Measurements from ENCODE around the gene MUC21.

Gene MUC21

GRCh38 chr6:30983439-30983838, at the start of gene MUC21:
Gene MUC21 (plus strand): TSS chr6:30983718. CDS start chr6:30983959, 241 bp downstream.
- in situ Hi-C loops (cut with MboI; ENCODE audit: low pct_unique_long_range_greater_than_20kb, low sequenced_read_pairs, unreplicated experiment), result no loop called here
- no peak for TF ChIP-seq CTCF (IDR thresholded peaks at IDR 0.05; ENCODE audit: extremely low read depth, insufficient read depth, missing control alignments)
- DNase-seq (ENCODE audit: low spot score), result no peak

GRCh38 chr6:30935018-30935417, 48.5 kb upstream of the MUC21 start:
- no peak for DNase-seq (ENCODE audit: low spot score)
- no peak for TF ChIP-seq CTCF (IDR thresholded peaks at IDR 0.05; ENCODE audit: extremely low read depth, insufficient read depth, missing control alignments)
- in situ Hi-C loops (cut with MboI; ENCODE audit: low pct_unique_long_range_greater_than_20kb, low sequenced_read_pairs, unreplicated experiment), result no loop called here

- in situ Hi-C loops (cut with MboI; ENCODE audit: low pct_unique_long_range_greater_than_20kb, low sequenced_read_pairs, unreplicated experiment), result no loop called here
- no peak for TF ChIP-seq CTCF (IDR thresholded peaks at IDR 0.05; ENCODE audit: extremely low read depth, insufficient read depth, missing control alignments)
Measured at GRCh38 chr6:30937265-30937664, 46.3 kb upstream of the MUC21 start.

GRCh38 chr6:30938730-30939129, 44.8 kb upstream of the MUC21 start:
- in situ Hi-C loops (cut with MboI; ENCODE audit: low pct_unique_long_range_greater_than_20kb, low sequenced_read_pairs, unreplicated experiment), result no loop called here
- TF ChIP-seq CTCF (IDR thresholded peaks at IDR 0.05; ENCODE audit: extremely low read depth, insufficient read depth, missing control alignments), result no peak
- no peak for DNase-seq (ENCODE audit: low spot score)

More at GRCh38 chr6:30937265-30937664, 46.3 kb upstream of the MUC21 start:
- DNase-seq (ENCODE audit: low spot score), result no peak

GRCh38 chr6:30939473-30939872, 44.0 kb upstream of the MUC21 start:
- in situ Hi-C loops (cut with MboI; ENCODE audit: low pct_unique_long_range_greater_than_20kb, low sequenced_read_pairs, unreplicated experiment), result no loop called here
- no peak for DNase-seq (ENCODE audit: low spot score)
- TF ChIP-seq CTCF (IDR thresholded peaks at IDR 0.05; ENCODE audit: extremely low read depth, insufficient read depth, missing control alignments), result no peak

GRCh38 chr6:30940361-30940986, 43.0 kb upstream of the MUC21 start, which contains the start of gene MUCL3:
Gene MUCL3 (plus strand): TSS chr6:30940973. CDS start chr6:30941000, 27 bp downstream.
- DNase-seq (ENCODE audit: low spot score), result no peak
- in situ Hi-C loops (cut with MboI; ENCODE audit: low pct_unique_long_range_greater_than_20kb, low sequenced_read_pairs, unreplicated experiment), result no loop called here
- TF ChIP-seq CTCF (IDR thresholded peaks at IDR 0.05; ENCODE audit: extremely low read depth, insufficient read depth, missing control alignments), result no peak
